ENCODE measurements around the gene SMAD3. TPM values are rescaled to one million over a fixed set of nuclear protein-coding genes. Genes with fewer than 3 reads are reported as not detected.

The SMAD3 gene
- total and polyA plus RNA-seq, 3 experiments from 2014 or later = 30.2 to 34.2 (median 31.7) TPM

DNA sequence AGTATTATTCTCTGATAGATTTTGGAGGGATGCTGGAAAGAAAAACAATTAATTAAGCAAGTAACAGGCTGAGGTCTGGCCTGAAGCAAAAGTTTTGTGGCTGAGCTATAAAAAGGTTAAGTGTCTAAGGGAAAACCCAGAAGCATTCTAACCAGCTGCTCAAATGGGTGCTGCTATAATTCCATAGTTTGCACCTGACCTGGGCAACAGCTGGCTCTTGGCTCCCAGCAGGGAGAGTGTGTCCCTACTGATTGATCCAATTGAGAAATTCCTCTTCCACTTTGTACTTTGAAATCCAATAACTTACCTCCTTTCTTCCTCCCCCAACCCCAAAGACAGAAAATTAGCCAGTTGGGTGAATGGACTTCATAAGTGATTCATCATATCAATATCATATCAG lies 27.7 kb upstream of the SMAD3 start:
- Mint-ChIP-seq H3K9me3 (no peaks in the 10 kb centered on the region), H3K4me1 (peaks cover 38 to 61% (median 39%) of the 10 kb centered on the region in 3 donors), H3K4me3 (peak overlapping the region in 1 of 7 donors; percentile 13), H3K36me3 (no peaks in the 10 kb centered on the region), H3K27ac (peak overlapping the region in 4 of 8 donors; percentile 51 to 98 (median 56)), H3K27me3 (no peaks in the 10 kb centered on the region)
- H3K27me3 ChIP-seq (ENCODE audit: insufficient read depth, low read length, poor library complexity, severe bottlenecking) = no peaks in the 10 kb centered on the region
- peaks cover 32% of the 10 kb centered on the region for H3K4me1 ChIP-seq (ENCODE audit: insufficient read depth, low read length)
- no peak overlapping the region for H3K4me3 ChIP-seq (ENCODE audit: low read length)
- no peak for DNase-seq
- POLR2A ChIA-PET = no interaction called here
- H3K27ac ChIP-seq (ENCODE audit: low read depth, low read length) = no peak overlapping the region
- no peaks in the 10 kb centered on the region for H3K9me3 ChIP-seq (ENCODE audit: low read length)
- no peaks in the 10 kb centered on the region for H3K36me3 ChIP-seq (ENCODE audit: insufficient read depth, low read length)
- CTCF ChIA-PET = interaction anchor here (1.2 kb wide), 1 partner anchor 115 kb away, joined by 3 read pairs; no protein-coding TSS in a partner anchor

DNA sequence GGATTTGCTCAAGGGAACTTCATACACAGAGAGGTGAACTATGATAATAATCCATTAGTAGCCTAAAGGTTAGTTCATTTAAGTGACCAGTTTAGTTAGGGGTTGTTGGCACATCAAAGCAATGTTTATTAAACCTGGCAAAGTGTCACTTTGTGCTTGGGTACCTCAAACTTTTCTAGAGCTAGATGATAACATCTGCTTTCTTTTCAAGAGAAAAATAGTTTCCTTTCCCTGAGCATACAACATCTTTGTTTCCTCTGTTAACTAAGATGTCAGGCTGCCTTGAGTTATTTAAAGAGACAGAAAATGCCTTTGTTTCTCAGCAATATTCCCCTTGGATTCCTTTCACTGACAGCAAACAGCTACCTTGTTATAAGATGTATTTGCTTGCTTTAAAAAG lies 26.7 kb upstream of the SMAD3 start:
- Mint-ChIP-seq H3K27me3 (no peaks in the 10 kb centered on the region), H3K4me3 (peak overlapping the region; percentile 3 to 75 (median 60)), H3K9me3 (no peaks in the 10 kb centered on the region), H3K36me3 (no peaks in the 10 kb centered on the region), H3K27ac (peak overlapping the region in 7 of 8 donors; percentile 70 to 98 (median 82)), H3K4me1 (peaks cover 43 to 66% (median 45%) of the 10 kb centered on the region in 3 donors)
- ChIA-PET CTCF (interaction anchor here (1.2 kb wide), 1 partner anchor 114 kb away, joined by 3 read pairs; no protein-coding TSS in a partner anchor), POLR2A (no interaction called here)
- no peaks in the 10 kb centered on the region for H3K27me3 ChIP-seq (ENCODE audit: insufficient read depth, low read length, poor library complexity, severe bottlenecking)
- H3K27ac ChIP-seq (ENCODE audit: low read depth, low read length) = no peak overlapping the region
- no peaks in the 10 kb centered on the region for H3K36me3 ChIP-seq (ENCODE audit: insufficient read depth, low read length)
- no peak for DNase-seq
- no peaks in the 10 kb centered on the region for H3K9me3 ChIP-seq (ENCODE audit: low read length)
- H3K4me1 ChIP-seq (ENCODE audit: insufficient read depth, low read length) = peaks cover 30% of the 10 kb centered on the region
- no peak overlapping the region for H3K4me3 ChIP-seq (ENCODE audit: low read length)

DNA sequence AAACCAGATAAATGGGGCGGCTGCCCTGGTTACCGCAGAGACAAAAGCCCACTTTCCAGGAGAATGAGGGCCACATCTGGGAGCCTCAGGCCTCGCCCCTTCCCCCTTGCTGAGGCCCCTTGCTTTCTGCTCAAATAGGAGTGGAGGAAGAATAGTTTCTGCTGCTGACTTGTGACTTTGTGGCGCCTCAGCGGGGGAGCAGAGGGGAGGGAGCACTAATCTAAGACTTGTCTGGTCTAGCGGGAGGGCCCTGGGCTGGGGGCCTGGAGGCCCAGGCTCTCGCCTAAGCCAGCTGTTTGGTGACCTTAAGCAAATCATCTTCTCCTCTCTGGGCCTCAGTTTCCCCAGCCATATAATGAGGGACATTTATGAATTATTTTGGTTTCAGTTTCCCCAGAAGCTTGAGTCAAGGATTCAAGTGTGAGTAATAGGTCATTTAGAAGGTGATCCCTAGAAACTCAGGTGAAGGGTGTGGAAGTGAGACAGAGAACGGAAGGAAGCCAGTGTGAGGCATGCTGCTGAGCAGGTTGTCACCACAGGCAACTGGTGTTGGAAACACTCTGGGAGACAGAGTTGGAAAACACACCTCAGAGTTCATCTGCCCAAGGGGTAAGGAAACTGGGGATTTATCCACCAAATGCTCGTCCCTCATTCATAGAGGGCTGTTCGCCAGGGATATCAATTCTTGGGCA lies 25.9 kb upstream of the SMAD3 start:
- H3K27ac ChIP-seq (ENCODE audit: low read depth, low read length) = no peak overlapping the region
- no peak overlapping the region for H3K4me3 ChIP-seq (ENCODE audit: low read length)
- CTCF ChIA-PET = no interaction called here
- no peaks in the 10 kb centered on the region for H3K36me3 ChIP-seq (ENCODE audit: insufficient read depth, low read length)
- H3K4me1 ChIP-seq (ENCODE audit: insufficient read depth, low read length) = peaks cover 30% of the 10 kb centered on the region
- H3K9me3 ChIP-seq (ENCODE audit: low read length) = no peaks in the 10 kb centered on the region
- H3K9me3 Mint-ChIP-seq = no peaks in the 10 kb centered on the region
- H3K36me3 Mint-ChIP-seq = no peaks in the 10 kb centered on the region
- peak overlapping the region in 6 of 7 donors; percentile 3 to 75 (median 66) for H3K4me3 Mint-ChIP-seq
- no peaks in the 10 kb centered on the region for H3K27me3 Mint-ChIP-seq
- H3K27ac Mint-ChIP-seq = peak overlapping the region in 7 of 8 donors; percentile 70 to 98 (median 82)
- peaks cover 41 to 61% (median 45%) of the 10 kb centered on the region in 3 donors for H3K4me1 Mint-ChIP-seq
- POLR2A ChIA-PET = no interaction called here
- H3K27me3 ChIP-seq (ENCODE audit: insufficient read depth, low read length, poor library complexity, severe bottlenecking) = no peaks in the 10 kb centered on the region
- DNase-seq = no peak

DNA sequence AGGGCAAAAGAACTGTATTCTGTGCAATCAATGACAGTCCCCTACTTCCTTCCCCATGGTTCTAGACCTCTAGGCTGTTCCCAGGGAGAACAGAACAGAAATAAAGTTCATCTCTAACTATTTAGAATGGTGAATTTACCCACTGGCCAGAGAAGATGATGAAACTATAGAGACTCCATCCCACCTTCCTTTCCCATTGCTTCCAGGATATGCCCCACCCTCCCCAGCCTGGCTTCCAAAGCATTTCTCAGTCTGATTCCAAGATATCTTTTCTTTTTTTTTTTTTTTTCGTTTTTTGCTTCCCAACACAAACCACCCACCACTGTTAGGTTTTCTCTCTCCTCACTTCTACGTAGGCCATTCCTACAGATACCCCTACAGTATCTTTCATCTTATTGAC lies 25.1 kb upstream of the SMAD3 start:
- POLR2A ChIA-PET = no interaction called here
- Mint-ChIP-seq H3K9me3 (no peaks in the 10 kb centered on the region), H3K4me1 (peaks cover 38 to 56% (median 45%) of the 10 kb centered on the region in 3 donors), H3K27ac (peak overlapping the region in 6 of 8 donors; percentile 68 to 88 (median 75)), H3K27me3 (no peaks in the 10 kb centered on the region), H3K4me3 (peak overlapping the region in 1 of 7 donors; percentile 75), H3K36me3 (no peaks in the 10 kb centered on the region)
- H3K27ac ChIP-seq (ENCODE audit: low read depth, low read length) = no peak overlapping the region
- CTCF ChIA-PET = no interaction called here
- no peaks in the 10 kb centered on the region for H3K36me3 ChIP-seq (ENCODE audit: insufficient read depth, low read length)
- H3K4me3 ChIP-seq (ENCODE audit: low read length) = no peak overlapping the region
- no peaks in the 10 kb centered on the region for H3K27me3 ChIP-seq (ENCODE audit: insufficient read depth, low read length, poor library complexity, severe bottlenecking)
- H3K9me3 ChIP-seq (ENCODE audit: low read length) = no peaks in the 10 kb centered on the region
- H3K4me1 ChIP-seq (ENCODE audit: insufficient read depth, low read length) = peaks cover 30% of the 10 kb centered on the region
- DNase-seq = no peak

DNA sequence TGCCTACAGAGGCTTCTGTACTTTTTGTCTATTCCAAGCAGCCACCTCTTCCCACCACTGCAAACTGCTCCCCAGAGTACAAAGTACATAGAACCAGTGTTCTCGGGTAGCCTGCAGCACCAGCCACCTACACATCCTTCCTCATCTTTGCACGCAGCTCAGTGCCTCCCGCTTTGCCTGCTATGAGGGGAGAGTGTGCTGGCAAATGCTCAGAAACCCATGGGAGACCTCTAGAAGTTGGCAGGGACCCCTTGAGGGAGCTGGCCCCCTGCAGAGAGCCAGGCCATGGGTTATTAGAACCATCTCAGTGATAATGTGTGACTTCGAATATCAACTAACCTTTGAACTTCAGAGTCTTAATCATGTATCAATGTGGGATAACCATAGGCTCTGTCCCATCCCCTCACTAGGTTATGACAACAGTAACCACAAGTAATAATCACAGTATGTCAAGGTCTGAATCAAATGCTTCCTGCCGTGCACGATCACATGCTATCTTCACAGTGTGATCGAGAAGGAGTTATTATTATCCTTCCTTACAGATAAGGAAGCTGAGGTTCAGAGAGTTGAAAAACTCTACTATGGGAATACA lies 22.8 kb upstream of the SMAD3 start:
- POLR2A ChIA-PET = no interaction called here
- Mint-ChIP-seq H3K9me3 (no peaks in the 10 kb centered on the region), H3K27ac (peak overlapping the region in 6 of 8 donors; percentile 15 to 65 (median 37)), H3K4me1 (peaks cover 29 to 39% (median 37%) of the 10 kb centered on the region in 3 donors), H3K4me3 (no peak overlapping the region), H3K36me3 (no peaks in the 10 kb centered on the region), H3K27me3 (no peaks in the 10 kb centered on the region)
- no peaks in the 10 kb centered on the region for H3K9me3 ChIP-seq (ENCODE audit: low read length)
- CTCF ChIA-PET = interaction anchor here (0.8 to 1.2 kb wide), 2 partner anchors 9 to 23 kb away, joined by 3 to 5 read pairs; partner anchors contain the start of gene SMAD3
- H3K4me3 ChIP-seq (ENCODE audit: low read length) = no peak overlapping the region
- H3K27me3 ChIP-seq (ENCODE audit: insufficient read depth, low read length, poor library complexity, severe bottlenecking) = no peaks in the 10 kb centered on the region
- DNase-seq = no peak
- no peaks in the 10 kb centered on the region for H3K36me3 ChIP-seq (ENCODE audit: insufficient read depth, low read length)
- no peak overlapping the region for H3K27ac ChIP-seq (ENCODE audit: low read depth, low read length)
- H3K4me1 ChIP-seq (ENCODE audit: insufficient read depth, low read length) = peaks cover 30% of the 10 kb centered on the region

DNA sequence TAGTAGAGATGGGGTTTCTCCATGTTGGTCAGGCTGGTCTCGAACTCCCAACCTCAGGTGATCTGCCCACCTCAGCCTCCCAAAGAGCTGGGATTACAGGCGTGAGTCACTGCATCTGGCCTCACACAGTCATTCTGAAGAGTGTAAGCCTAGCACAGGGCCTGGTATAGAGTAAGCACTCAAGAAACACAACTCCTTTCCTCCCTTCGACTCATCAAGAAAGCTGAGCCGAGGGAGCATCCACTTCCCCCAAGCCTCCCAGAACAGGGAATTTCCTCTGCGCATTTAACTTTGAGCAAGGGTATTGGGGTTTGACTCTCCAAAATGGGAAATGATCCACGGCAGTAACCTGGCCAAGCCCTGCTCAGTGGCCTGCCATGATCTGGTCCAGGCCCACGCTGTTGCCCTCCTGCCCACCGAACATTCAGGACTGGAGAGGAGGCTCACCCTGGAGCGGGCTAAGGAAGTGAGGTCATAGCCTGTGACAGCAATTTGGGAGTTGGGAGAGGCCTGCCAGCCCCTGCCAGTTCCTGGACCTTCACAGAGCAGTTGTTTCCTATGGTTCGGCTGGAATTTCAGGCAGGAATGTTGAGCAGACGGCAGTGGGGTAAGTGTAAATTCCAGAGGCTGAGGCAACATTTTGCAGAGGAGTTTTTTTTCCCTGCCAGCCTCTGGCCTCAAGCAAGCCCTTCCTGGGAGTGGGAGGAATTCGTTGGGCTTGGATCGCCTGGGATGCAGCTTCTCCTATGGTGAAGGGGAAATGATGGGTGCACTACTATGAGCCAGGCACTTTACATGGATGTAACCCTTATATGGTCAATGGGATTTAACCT lies 21.2 kb upstream of the SMAD3 start:
- no peaks in the 10 kb centered on the region for H3K36me3 ChIP-seq (ENCODE audit: insufficient read depth, low read length)
- H3K27me3 ChIP-seq (ENCODE audit: insufficient read depth, low read length, poor library complexity, severe bottlenecking) = no peaks in the 10 kb centered on the region
- ChIA-PET CTCF (interaction anchor here (0.6 kb wide), 1 partner anchor 374 kb away, joined by 5 read pairs; no protein-coding TSS in a partner anchor), POLR2A (no interaction called here)
- no peak for DNase-seq
- H3K4me1 ChIP-seq (ENCODE audit: insufficient read depth, low read length) = peaks cover 17% of the 10 kb centered on the region
- Mint-ChIP-seq H3K36me3 (no peaks in the 10 kb centered on the region), H3K9me3 (no peaks in the 10 kb centered on the region), H3K27me3 (no peaks in the 10 kb centered on the region), H3K4me3 (no peak overlapping the region), H3K27ac (no peak overlapping the region), H3K4me1 (peaks cover 16 to 24% (median 22%) of the 10 kb centered on the region in 3 donors)
- H3K9me3 ChIP-seq (ENCODE audit: low read length) = no peaks in the 10 kb centered on the region
- no peak overlapping the region for H3K27ac ChIP-seq (ENCODE audit: low read depth, low read length)
- no peak overlapping the region for H3K4me3 ChIP-seq (ENCODE audit: low read length)

DNA sequence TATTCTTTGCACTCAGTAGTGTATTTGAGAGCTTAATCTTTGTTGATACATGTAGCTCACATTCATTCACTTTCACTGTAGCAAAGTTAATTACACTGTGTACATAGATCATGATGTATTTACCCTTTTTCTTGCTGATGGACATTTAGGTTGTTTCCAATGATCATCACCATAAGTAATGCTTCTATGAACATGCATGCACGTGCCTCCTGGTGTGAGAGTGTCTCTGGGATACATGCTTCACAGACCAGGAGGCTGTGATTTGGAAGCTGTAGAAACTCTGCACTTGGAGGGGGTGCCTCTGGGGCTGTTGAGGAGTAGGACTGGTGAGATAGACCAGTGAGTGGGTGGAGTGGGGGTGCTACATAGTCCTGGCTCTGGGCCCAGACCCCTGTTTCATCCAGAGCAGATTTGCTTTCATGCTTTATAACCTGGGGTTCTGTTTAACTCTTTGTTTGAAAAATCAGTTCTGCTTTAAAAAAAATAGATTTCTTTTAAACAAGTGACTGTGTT lies 18.2 kb upstream of the SMAD3 start:
- Mint-ChIP-seq H3K27ac (no peak overlapping the region), H3K36me3 (no peaks in the 10 kb centered on the region), H3K4me1 (peaks cover 20 to 29% (median 23%) of the 10 kb centered on the region in 3 donors), H3K9me3 (no peaks in the 10 kb centered on the region), H3K27me3 (no peaks in the 10 kb centered on the region), H3K4me3 (no peak overlapping the region)
- Histone ChIP-seq H3K4me1 (ENCODE audit: insufficient read depth, low read length) (peaks cover 10% of the 10 kb centered on the region), H3K4me3 (ENCODE audit: low read length) (no peak overlapping the region), H3K36me3 (ENCODE audit: insufficient read depth, low read length) (no peaks in the 10 kb centered on the region), H3K9me3 (ENCODE audit: low read length) (no peaks in the 10 kb centered on the region), H3K27me3 (ENCODE audit: insufficient read depth, low read length, poor library complexity, severe bottlenecking) (no peaks in the 10 kb centered on the region), H3K27ac (ENCODE audit: low read depth, low read length) (no peak overlapping the region)
- DNase-seq = no peak
- POLR2A ChIA-PET = no interaction called here
- CTCF ChIA-PET = interaction anchor here (1.6 kb wide), 1 partner anchor 15 kb away, joined by 3 read pairs; no protein-coding TSS in a partner anchor
